Activated CD4-positive, alpha-beta T cell treated with anti-CD3 and anti-CD28 coated beads for 36 hours (primary cell): ENCODE data around the gene CCDC85A. TPM values are rescaled to one million over a fixed set of nuclear protein-coding genes. Genes with fewer than 3 reads are reported as not detected.

Experiments used
- ATAC-seq: fragments of 200-7000 bp; cut with Tn5 transposase; one replicate; pipeline ENCODE4 v1.10.0; 2021; ENCODE audit warnings: mild to moderate bottlenecking, moderate library complexity
- CTCF ChIA-PET: fragments of 350-600 bp; sonication (Branson Sonifier 250); formaldehyde crosslinking; loops from one replicate; lab custom pipeline; 2021; ENCODE audit warnings: antibody characterized with exemption; lab: Charles Lee
- POLR2A ChIA-PET: fragments of 350-600 bp; sonication (Branson Sonifier 250); formaldehyde crosslinking; loops from one replicate; lab custom pipeline; 2021; ENCODE audit warnings: antibody characterized with exemption, inconsistent platforms; lab: Charles Lee
- DNase-seq: peaks from one replicate; pipeline ENCODE4 v3.0.0-alpha.2; 2020
- H3K27ac Mint-ChIP-seq: one replicate; pipeline ENCODE4 v1.8.0; 2021; ENCODE audit warnings: mixed read lengths
- H3K27me3 Mint-ChIP-seq: one replicate; pipeline ENCODE4 v1.8.0; 2021; ENCODE audit warnings: mixed read lengths
- H3K36me3 Mint-ChIP-seq: one replicate; pipeline ENCODE4 v1.8.0; 2021; ENCODE audit warnings: low read depth, mixed read lengths
- H3K4me1 Mint-ChIP-seq: one replicate; pipeline ENCODE4 v1.8.0; 2021; ENCODE audit warnings: mixed read lengths
- H3K4me3 Mint-ChIP-seq: one replicate; pipeline ENCODE4 v1.8.0; 2021; ENCODE audit warnings: mild to moderate bottlenecking, moderate library complexity, mixed read lengths
- H3K9me3 Mint-ChIP-seq: one replicate; pipeline ENCODE4 v1.8.0; 2021; ENCODE audit warnings: low read depth, mixed read lengths
- intact Hi-C, 2 experiments: fragments of 100-400 bp; cut with DNase I in 1 of 2; cut with micrococcal nuclease in 1 of 2; formaldehyde crosslinking; loops; one replicate each; pipeline versions ENCODE4 v1.14.2 to v1.15.1; 2022 to 2024; cut with DNase I, micrococcal nuclease
- total RNA-seq, 2 experiments: library from RNA; stranded (reverse); gene quantifications; one replicate each; pipeline ENCODE4 v1.2.3, GENCODE V29; 2021

The CCDC85A gene
- total RNA-seq, 2 experiments from 2014 or later = not detected

- no peaks in the 10 kb centered on the region for H3K36me3 Mint-ChIP-seq
- POLR2A ChIA-PET = no interaction called here
- H3K4me3 Mint-ChIP-seq = no peak overlapping the region
- no peaks in the 10 kb centered on the region for H3K4me1 Mint-ChIP-seq
- H3K27ac Mint-ChIP-seq = no peak overlapping the region
- no peak for ATAC-seq
- no peak for DNase-seq
- intact Hi-C loops = no loop called here
- H3K27me3 Mint-ChIP-seq = no peaks in the 10 kb centered on the region
- CTCF ChIA-PET = interaction anchor here (0.6 to 1.4 kb wide), 2 partner anchors 9 to 313 kb away, joined by 3 read pairs; no protein-coding TSS in a partner anchor
- no peaks in the 10 kb centered on the region for H3K9me3 Mint-ChIP-seq
Observed at GRCh38 chr2:56338232-56338631, 154.4 kb downstream of the CCDC85A start.

- no peak overlapping the region for H3K27ac Mint-ChIP-seq
- H3K36me3 Mint-ChIP-seq = no peaks in the 10 kb centered on the region
- intact Hi-C loops = no loop called here
- ATAC-seq (no peak), DNase-seq (no peak)
- no peak overlapping the region for H3K4me3 Mint-ChIP-seq
- no peaks in the 10 kb centered on the region for H3K4me1 Mint-ChIP-seq
- ChIA-PET POLR2A (no interaction called here), CTCF (no interaction called here)
- H3K27me3 Mint-ChIP-seq = no peaks in the 10 kb centered on the region
- H3K9me3 Mint-ChIP-seq = no peaks in the 10 kb centered on the region
Observed at GRCh38 chr2:56344771-56345170, 161.0 kb downstream of the CCDC85A start.

DNA sequence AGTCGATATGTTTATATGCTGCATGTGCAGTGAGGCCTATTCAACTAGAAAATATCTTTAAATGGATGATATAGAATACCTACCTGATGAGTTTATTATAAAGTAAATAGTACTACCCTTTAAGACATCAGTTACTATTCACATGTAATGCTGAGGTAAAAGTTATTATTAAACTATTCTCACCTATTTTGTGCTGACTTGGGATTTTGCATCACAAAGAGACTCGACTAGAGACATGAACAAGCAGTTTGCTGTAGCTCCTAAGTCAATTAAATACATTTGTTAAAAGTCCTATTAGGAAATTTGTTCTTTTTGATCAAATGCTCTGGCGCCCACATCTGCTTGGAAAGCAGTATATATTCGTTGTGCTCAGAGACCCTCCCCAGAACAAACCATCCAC, 164.1 kb downstream of the CCDC85A start:
- no peak overlapping the region for H3K27ac Mint-ChIP-seq
- no peaks in the 10 kb centered on the region for H3K36me3 Mint-ChIP-seq
- CTCF ChIA-PET = interaction anchor here (1.6 kb wide), 1 partner anchor 10 kb away, joined by 3 read pairs; no protein-coding TSS in a partner anchor
- ATAC-seq (no peak), DNase-seq (no peak)
- intact Hi-C loops = no loop called here
- no peaks in the 10 kb centered on the region for H3K27me3 Mint-ChIP-seq
- POLR2A ChIA-PET = no interaction called here
- H3K9me3 Mint-ChIP-seq = no peaks in the 10 kb centered on the region
- H3K4me1 Mint-ChIP-seq = no peaks in the 10 kb centered on the region
- H3K4me3 Mint-ChIP-seq = no peak overlapping the region

DNA sequence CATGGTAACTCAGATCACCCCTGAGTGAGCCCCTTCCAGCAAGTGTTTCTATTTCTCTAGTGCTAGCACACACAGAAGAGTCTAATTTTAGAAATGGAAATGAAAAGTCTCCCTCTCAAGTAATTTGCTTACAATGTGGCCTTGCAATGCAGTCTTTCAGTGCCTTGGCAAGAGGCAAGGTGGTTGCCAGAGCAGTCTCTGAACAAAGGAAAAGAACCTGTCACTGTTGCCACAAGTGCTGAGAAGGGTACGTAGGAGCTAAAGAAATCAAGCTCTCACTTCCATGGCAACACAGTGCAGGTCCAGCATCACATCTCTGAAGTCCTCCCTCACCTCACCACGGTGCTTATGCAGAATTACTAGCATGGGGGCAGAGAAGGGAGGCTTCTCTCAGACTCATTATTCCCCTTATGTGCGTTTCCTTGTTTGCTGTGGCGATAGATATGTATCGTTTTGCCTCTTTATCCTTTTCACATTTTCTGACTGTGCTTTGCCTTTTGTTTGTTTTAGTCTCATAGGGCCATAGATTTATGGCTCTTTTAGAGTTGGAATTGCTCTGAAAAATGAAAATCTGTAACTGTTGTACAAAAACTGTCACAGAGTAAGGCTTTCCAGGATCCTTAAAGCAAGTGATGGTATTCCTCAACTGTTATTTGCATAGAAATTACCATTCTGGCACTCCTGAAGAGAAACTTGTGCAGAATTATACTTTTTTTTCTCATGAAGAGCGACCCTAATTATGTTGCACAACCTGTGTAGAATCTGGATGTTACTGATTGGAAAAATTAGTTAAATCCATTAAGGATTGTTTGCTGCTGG, 164.8 kb downstream of the CCDC85A start:
- no peaks in the 10 kb centered on the region for H3K4me1 Mint-ChIP-seq
- H3K9me3 Mint-ChIP-seq = no peaks in the 10 kb centered on the region
- no peaks in the 10 kb centered on the region for H3K27me3 Mint-ChIP-seq
- ChIA-PET CTCF (interaction anchor here (1.6 kb wide), 1 partner anchor 11 kb away, joined by 3 read pairs; no protein-coding TSS in a partner anchor), POLR2A (no interaction called here)
- intact Hi-C loops = no loop called here
- no peak overlapping the region for H3K27ac Mint-ChIP-seq
- ATAC-seq = no peak
- H3K4me3 Mint-ChIP-seq = no peak overlapping the region
- no peaks in the 10 kb centered on the region for H3K36me3 Mint-ChIP-seq
- DNase-seq = no peak

GRCh38 chr2:56357655-56358295, 174.0 kb downstream of the CCDC85A start:
- intact Hi-C loops = no loop called here
- H3K9me3 Mint-ChIP-seq = no peaks in the 10 kb centered on the region
- no peaks in the 10 kb centered on the region for H3K36me3 Mint-ChIP-seq
- no peak for DNase-seq
- H3K27me3 Mint-ChIP-seq = no peaks in the 10 kb centered on the region
- ChIA-PET POLR2A (no interaction called here), CTCF (no interaction called here)
- ATAC-seq = no peak
- H3K4me3 Mint-ChIP-seq = no peak overlapping the region
- H3K27ac Mint-ChIP-seq = no peak overlapping the region
- no peaks in the 10 kb centered on the region for H3K4me1 Mint-ChIP-seq

DNA sequence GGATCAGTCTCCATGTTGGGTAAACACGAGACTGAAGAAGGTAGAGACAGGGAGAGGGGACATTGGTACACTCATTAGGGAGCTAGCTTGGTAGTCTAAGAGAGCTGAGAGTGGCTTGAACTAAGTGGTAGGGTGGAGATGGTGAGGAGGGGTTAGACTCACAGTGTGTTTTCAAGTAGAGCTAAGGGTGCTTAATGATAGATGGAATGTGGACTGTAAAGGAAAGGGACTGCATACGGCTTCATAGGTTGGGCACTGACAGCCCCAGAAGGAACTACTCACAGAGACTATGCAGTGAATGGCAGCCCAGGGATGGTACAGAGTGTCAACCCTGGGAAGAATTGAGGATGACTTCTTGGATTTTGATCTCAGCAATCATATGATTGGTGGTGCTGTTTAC, 178.1 kb downstream of the CCDC85A start:
- no peaks in the 10 kb centered on the region for H3K27me3 Mint-ChIP-seq
- no peaks in the 10 kb centered on the region for H3K9me3 Mint-ChIP-seq
- no peak overlapping the region for H3K27ac Mint-ChIP-seq
- intact Hi-C loops = no loop called here
- H3K4me1 Mint-ChIP-seq = no peaks in the 10 kb centered on the region
- ATAC-seq = no peak
- DNase-seq = no peak
- CTCF ChIA-PET = no interaction called here
- H3K36me3 Mint-ChIP-seq = no peaks in the 10 kb centered on the region
- POLR2A ChIA-PET = no interaction called here
- H3K4me3 Mint-ChIP-seq = no peak overlapping the region

- H3K4me1 Mint-ChIP-seq = no peaks in the 10 kb centered on the region
- H3K27me3 Mint-ChIP-seq = no peaks in the 10 kb centered on the region
- CTCF ChIA-PET = no interaction called here
- no peak overlapping the region for H3K4me3 Mint-ChIP-seq
- ATAC-seq (no peak), DNase-seq (no peak)
- intact Hi-C loops = no loop called here
- no peaks in the 10 kb centered on the region for H3K9me3 Mint-ChIP-seq
- no peak overlapping the region for H3K27ac Mint-ChIP-seq
- POLR2A ChIA-PET = no interaction called here
- H3K36me3 Mint-ChIP-seq = no peaks in the 10 kb centered on the region
Observed at GRCh38 chr2:56364902-56365301, 181.1 kb downstream of the CCDC85A start.

- POLR2A ChIA-PET = no interaction called here
- Mint-ChIP-seq H3K36me3 (no peaks in the 10 kb centered on the region), H3K9me3 (no peaks in the 10 kb centered on the region), H3K4me1 (no peaks in the 10 kb centered on the region), H3K27me3 (no peaks in the 10 kb centered on the region), H3K4me3 (no peak overlapping the region), H3K27ac (no peak overlapping the region)
- DNase-seq (no peak), ATAC-seq (no peak)
- intact Hi-C loops = no loop called here
- CTCF ChIA-PET = no interaction called here
Observed at GRCh38 chr2:56369316-56369715, 185.5 kb downstream of the CCDC85A start.

GRCh38 chr2:56372071-56372656, 188.4 kb downstream of the CCDC85A start:
- H3K27ac Mint-ChIP-seq = no peak overlapping the region
- DNase-seq (no peak), ATAC-seq (no peak)
- no peaks in the 10 kb centered on the region for H3K27me3 Mint-ChIP-seq
- no peaks in the 10 kb centered on the region for H3K9me3 Mint-ChIP-seq
- no peak overlapping the region for H3K4me3 Mint-ChIP-seq
- H3K4me1 Mint-ChIP-seq = no peaks in the 10 kb centered on the region
- no peaks in the 10 kb centered on the region for H3K36me3 Mint-ChIP-seq
- POLR2A ChIA-PET = no interaction called here
- intact Hi-C loops = no loop called here
- CTCF ChIA-PET = interaction anchor here (1.0 kb wide), 1 partner anchor 19 kb away, joined by 3 read pairs; no protein-coding TSS in a partner anchor

- no peaks in the 10 kb centered on the region for H3K36me3 Mint-ChIP-seq
- no peaks in the 10 kb centered on the region for H3K4me1 Mint-ChIP-seq
- DNase-seq (no peak), ATAC-seq (no peak)
- H3K27ac Mint-ChIP-seq = no peak overlapping the region
- no peak overlapping the region for H3K4me3 Mint-ChIP-seq
- H3K27me3 Mint-ChIP-seq = no peaks in the 10 kb centered on the region
- ChIA-PET CTCF (no interaction called here), POLR2A (no interaction called here)
- no peaks in the 10 kb centered on the region for H3K9me3 Mint-ChIP-seq
- intact Hi-C loops = no loop called here
Observed at GRCh38 chr2:56375251-56375650, 191.5 kb downstream of the CCDC85A start.

DNA sequence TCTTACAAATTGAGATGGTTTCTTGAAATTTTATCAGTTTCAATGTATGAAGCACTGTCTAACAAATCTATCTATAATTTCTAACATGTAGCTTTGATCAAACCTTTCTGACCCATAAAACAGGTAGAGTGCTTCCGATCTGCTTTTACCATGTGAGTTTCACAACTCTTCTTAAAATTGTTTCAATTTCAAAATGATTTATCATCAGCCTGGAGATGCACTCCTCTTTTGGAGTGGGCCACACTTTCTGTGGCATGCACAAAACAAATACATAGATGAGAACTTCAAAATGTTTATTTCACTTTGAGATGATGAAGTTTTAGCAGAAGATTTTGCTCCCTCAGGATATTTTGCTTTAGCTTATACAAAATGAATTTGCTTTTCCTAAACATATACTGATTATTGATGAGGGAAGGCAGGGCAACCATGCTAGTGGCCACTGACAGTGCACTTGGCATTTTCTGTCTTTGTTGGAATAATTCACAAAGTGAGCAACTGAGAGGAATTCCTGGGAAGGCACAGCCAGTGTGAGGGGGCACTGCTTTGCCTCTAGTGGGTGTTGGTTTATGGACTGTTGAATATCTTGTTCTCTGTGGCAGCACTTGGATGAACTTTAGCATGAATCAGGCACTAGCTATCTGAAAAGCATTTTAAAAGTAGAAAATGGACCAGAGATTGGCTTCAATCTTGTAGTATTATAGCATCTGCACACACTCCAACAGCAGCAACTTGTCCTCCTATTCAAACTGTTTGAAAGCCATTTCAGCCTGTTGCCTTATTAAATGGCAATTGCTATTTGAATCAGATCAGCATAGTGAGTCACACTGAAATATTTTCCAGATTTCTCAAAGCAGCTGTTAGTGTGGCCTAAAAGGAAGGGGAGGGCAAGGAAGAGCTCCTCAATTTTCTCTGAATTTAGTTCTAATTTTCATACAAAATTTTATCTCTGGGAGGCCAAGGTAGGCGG, 193.2 kb downstream of the CCDC85A start:
- no peak for ATAC-seq
- H3K4me1 Mint-ChIP-seq = no peaks in the 10 kb centered on the region
- ChIA-PET POLR2A (no interaction called here), CTCF (no interaction called here)
- DNase-seq = no peak
- no peak overlapping the region for H3K4me3 Mint-ChIP-seq
- intact Hi-C loops = no loop called here
- no peaks in the 10 kb centered on the region for H3K9me3 Mint-ChIP-seq
- no peak overlapping the region for H3K27ac Mint-ChIP-seq
- H3K36me3 Mint-ChIP-seq = no peaks in the 10 kb centered on the region
- H3K27me3 Mint-ChIP-seq = no peaks in the 10 kb centered on the region
